GM18870 (cell line): ENCODE measurements around the gene PLA2G2A.
"Not testable (repeated sequence)": the region's sequence is repeated elsewhere in the genome, so short reads cannot be mapped to it uniquely, and the experiment has no call there.

Experiments
- ATAC-seq: cut with Tn5 transposase; IDR thresholded peaks from one replicate; pipeline ENCODE4 v1.9.1; 2021; ENCODE audit warnings: moderate library complexity; ENCODE audit not compliant: unreplicated experiment

Gene PLA2G2A, protein sequence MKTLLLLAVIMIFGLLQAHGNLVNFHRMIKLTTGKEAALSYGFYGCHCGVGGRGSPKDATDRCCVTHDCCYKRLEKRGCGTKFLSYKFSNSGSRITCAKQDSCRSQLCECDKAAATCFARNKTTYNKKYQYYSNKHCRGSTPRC

DNA sequence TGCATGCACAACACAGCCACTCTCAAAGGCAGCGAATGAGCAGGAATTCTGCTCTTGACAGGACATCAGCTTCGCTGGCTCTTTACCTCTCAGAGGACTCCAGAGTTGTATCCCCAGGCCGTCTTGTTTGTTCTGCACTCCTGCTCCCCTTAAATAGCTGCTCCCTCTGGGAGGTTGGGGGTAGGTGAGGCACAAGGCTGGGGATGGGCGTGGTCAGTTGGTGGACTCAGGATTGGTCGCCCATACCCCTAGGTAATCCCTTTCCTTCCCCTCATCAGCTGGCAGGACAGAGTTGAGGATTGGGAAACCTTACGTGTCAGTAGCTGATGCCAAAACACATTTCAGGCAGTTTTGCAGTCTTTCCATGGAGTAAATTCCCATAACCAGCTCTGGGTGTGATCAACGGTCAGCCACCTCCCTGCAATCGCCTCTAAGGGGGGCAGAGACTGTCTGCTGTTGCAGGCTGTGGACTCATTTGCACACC lies at the start of gene PLA2G2A:
Gene PLA2G2A, minus strand, starts transcription at position 125 of the 484 bp plus-strand sequence. CDS start 845 bp downstream, outside the sequence.
- no peak for ATAC-seq

DNA sequence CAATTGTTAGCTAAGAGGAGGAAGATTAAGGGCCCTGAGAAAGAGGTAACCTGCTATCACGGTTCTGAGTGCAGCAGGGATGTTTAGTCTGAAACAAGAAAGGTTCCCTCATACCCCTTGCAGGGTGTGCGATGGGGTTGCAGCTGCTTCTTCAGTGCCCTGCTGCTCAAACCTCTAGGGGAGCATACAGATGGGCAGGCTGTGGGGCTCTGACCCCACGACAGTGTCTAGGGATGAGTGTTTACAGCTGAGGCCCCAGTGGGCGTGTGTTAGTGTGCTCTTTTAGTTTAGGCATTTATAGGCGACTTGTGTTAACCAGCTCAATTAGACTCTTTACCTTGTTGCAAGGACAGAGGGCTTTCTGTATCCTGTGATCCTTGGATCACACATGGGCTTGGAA lies 49.3 kb upstream of the PLA2G2A start:
- ATAC-seq = no peak

DNA sequence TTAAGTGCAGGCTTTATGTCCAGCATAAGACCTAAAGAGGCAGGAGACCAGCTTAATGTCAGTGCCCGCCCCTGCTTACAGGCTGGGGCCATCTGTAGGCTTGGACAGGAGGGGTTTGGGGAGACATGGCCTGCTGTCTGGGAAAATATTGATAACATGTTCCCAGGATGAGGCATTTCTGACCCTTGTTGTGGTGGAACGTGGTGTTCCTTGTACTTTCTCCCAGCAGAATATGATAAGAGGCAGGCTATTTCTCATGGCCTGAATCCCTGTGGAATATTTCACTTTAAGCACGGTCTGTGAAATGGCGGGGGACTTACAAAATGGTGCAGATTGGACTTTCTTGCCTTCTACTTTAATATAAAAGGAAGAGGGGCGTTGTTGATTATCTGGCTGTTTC lies 48.7 kb upstream of the PLA2G2A start:
- ATAC-seq = no peak

DNA sequence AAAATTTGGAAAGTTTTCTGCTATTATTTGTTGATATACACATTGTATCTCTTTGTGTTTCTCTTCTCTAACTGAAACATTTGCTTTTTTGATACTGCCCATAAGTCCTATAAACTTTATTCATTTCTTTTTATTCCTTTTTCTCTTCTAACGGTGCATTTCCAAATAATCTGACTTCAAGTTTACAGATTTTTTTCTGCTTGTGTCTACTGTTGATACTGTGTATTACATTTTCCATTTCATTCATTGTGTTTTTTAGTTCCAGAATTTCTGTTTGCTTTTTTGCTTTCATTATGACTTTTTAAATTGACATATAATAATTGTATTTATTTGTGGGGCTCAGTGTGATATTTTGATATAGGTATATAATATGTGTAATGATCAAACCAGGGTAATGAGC lies 38.3 kb upstream of the PLA2G2A start:
- no peak for ATAC-seq

DNA sequence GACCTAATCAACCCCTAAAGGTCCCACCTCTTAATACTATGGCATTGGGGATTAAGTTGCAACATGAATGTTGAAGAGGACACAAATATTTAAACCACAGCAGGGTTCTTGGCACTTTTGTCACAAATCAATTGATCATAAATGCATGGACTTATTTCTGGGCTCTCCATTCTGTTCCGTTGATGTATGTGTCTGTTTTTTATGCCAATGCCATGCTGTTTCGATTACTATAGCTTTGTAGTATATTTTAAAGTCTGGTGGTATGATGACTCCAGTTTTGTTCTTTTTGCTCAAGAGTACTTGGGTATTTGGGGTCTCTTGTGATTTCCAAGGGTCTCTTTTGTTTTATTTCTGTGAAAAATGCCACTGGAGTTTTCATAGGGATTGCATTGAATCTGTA lies 34.7 kb upstream of the PLA2G2A start:
- ATAC-seq = no peak

DNA sequence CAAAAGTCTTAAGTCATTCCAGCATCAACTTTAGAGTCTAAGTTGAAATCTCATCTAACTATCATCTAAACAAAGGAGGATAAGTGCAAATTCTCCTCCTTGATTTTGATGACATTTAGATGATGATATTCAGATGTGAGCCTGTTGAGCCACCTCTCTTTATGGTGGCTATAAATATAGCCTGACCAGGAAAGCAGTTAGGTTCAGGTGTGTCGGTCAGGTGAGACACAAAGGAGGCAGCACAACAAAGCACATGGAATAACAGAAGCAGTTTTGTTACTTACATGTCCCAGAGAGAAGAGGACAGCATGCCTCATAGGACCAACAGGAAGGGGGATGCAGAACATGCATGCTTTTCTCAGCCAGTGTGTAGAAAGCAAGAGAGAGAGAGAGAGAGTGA lies 30.6 kb upstream of the PLA2G2A start:
- ATAC-seq = no peak

DNA sequence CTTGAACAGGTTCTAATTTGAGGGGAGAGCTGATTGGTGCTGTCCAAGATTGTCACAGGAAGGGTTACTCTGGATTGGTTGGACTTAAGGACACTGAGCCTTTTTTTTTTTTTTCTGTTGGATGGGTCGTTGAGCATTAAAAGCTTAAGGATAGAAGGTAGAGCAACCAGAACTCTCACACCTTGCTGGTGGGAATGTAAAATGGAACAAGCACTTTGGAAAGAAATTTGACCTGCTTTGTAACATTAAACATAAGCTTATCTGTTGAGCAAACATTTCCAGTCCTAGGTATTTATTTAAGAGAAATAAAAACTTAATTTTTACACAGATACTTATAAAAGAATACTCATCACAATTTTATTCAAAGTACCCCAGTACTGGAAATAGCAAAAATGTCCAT lies 29.8 kb upstream of the PLA2G2A start:
- ATAC-seq = no peak

DNA sequence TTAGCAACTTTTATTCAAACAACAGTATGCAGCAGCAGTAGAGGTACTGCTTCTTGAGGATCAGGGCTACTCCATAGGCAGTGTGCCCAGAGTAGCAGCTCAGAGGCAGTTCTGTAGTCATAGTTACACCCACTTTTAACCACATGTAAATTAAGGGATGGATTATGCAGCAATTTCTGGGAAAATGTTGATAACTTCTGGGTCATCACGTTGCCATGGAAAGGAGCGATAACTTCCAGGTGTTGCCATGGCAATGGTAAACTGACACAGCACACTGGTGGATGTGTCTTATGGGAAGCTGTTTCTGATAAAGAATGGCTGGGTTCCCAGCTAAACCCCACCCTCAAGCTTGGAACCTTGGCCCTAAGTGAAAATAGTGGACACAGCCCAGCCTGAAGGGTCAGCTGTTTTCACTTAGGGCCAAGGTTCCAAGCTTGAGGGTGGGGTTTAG lies 29.0 kb upstream of the PLA2G2A start:
- ATAC-seq = no peak

DNA sequence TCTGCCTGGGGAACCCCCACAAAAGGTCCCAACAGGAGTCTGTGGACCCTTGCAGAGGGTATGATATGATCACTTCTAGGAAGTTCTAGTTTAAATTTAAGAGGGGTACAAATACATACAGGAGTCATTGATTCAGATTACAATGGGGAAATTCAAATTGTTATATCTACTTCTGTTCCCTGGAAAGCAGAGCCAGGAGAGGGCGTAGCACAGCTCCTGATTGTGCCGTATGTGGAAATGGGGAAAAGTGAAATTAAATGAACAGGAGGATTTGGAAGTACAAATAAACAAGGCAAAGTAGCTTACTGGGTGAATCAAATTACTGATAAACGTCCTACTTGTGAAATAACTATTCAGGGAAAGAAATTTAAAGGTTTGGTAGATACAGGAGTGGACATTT lies 19.4 kb upstream of the PLA2G2A start:
- not testable (repeated sequence) for ATAC-seq

DNA sequence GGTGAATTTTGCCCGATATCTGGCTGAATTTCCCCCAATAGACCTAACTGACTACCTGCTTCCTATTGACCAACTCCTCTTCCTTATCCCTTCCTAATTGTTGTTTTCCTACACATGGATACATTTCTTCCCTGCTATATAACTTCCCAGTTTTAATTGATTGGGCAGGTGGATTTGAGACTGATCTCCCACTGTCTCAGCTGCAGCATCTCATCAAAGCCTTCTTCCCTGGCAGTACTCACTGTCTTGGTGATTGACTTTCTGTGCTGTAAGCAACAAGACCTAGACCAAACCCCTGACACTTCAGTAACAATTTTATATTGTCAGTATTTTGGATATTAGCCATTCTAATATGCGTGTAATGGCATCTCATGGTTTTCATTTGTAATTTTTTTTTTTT lies 11.3 kb upstream of the PLA2G2A start:
- ATAC-seq = no peak

DNA sequence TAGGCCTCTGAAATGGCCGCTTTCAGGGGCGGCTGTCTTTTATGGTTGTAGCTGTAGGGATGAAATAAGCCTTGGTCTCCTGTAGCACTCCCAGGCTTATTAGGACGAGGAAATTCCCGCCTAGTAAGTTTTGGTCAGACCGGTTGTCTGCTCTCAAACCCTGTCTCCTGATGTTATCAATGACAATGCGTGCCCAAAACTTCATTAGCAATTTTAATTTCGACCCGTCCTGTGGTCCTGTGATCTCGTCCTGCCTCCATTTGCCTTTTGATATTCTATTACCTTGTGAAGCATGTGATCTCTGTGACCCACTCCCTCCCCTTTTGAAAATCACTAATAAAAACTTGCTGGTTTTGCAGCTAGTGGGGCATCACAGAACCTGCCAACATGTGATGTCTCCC lies 10.8 kb upstream of the PLA2G2A start:
- ATAC-seq = not testable (repeated sequence)

DNA sequence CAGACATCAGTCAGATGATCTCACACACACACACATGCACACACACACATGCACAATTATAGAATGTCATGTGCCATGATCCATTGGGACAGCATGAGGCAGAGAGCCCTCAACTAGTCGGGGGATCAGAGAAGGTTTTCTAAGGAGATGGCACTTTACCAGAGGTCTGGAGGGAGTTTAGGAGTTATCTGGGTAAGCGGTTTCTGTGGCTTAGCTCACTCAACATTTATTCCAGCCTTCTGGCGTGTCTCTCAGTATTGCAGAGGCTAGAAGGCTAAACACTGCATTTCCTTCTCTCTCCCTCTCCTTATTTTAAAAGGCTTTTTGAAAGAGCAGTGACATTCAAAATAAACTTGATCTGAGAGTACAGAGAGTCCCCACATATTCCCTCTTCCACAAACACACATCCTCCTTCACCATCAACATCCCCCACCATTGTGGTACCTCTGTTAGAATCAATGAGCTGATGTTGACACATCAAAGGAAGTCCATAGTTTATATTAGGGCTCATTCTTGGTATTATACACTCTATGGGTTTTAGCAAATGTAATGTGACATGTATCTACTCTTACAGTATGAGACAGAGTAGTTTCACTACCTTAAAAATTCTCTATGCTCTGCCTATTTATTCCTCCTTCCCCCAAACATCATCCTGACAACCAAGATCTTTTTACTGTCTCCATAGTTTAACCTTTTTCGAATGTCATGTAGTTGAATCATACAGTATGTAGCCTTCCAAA lies 9.0 kb upstream of the PLA2G2A start:
- ATAC-seq = no peak

DNA sequence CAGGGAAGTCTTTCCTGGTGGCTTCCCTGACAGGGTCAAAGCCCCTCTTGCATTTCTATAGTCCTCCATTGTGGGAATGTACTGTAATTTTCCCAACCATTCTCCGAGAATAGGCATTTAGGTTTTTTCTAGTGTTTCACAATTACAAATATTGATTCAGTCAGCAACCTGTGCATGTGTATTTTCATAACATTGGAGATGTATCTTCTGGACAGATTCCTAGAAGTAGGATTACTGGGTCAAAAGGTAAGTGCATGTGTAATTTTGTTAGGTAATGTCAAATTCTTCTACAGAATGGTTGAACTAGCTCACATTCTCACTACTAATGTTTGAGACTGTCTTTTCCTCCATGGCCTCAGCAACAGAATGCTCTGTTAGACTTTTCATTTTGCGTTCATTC lies 8.3 kb upstream of the PLA2G2A start:
- ATAC-seq = no peak

DNA sequence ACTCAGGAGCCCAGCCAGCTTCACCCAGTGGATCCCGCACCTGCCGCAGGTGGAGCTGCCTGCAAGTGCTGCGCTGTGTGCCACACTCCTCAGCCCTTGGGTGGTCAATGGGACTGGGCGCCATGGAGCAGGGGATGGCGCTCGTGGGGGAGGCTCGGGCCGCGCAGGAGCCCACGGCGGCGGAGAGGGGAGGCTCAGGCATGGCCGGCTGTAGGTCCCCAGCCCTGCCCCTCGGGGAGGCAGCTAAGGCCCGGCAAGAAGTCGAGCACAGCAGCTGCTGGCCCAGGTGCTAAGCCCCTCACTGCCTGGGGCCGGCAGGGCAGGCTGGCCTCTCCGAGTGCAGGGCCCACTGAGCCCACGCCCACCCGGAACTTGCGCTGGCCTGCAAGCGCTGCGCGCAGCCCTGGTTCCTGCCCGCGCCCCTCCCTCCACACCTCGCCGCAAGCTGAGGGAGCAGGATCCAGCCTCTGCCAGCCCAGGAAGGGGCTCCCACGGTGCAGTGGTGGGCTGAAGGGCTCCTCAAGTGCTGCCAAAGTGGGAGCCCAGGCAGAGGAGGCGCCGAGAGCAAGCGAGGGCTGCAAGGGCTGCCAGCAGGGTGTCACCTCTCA lies 5.1 kb upstream of the PLA2G2A start:
- not testable (repeated sequence) for ATAC-seq

DNA sequence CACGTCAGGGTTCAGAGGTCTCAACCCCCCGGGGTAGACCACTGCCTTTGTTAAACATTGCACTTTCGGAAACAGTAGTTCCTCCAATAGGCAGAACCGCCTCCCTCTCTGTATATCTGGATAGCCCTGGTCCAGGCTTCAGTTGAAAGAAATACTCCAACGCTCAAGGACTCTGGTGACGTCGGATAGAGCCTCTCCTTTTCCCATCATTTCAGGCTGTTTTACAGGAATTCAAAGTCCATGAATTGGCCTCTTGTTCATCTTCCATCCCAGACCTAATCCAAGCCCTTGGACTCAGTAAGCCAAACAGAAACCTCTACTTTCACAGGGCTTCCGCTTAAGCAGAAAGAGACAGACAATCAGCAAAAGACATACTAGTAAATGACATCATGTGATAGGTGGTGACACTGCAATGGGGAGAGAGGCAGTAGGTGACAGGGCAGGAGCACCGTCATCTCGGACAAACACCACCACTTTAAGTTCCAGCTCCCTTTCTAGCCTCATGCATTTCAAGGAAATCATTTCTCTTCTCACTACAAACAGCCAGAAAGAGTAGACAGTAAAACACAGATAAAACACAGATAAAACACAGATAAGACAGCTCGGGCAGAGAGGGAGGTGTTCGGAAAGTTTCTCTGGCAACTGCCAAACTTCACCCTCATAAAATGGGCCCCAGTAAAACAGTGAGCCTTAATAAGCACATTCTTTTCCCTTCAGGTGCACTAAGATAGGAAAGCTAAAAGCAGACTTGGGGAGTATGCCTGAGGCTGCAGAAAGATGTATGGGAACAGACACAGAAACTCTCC lies 2.3 kb upstream of the PLA2G2A start:
- no peak for ATAC-seq

DNA sequence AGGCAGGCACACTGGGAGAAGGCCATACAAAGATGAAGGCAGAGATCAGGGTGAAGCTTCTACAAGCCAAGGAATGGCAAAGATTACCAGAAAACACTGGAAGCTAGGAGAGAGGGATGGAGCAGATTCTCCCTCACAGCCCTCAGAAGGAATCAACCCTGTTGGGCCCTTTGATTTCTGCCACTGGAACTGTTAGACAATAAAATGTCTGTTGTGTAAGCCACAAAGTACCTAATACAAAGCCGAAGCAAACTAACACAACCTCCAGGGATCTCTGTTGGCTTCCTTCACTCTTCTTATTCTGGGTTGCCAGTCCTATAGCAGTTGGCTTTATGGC lies 1.7 kb upstream of the PLA2G2A start:
- no peak for ATAC-seq

DNA sequence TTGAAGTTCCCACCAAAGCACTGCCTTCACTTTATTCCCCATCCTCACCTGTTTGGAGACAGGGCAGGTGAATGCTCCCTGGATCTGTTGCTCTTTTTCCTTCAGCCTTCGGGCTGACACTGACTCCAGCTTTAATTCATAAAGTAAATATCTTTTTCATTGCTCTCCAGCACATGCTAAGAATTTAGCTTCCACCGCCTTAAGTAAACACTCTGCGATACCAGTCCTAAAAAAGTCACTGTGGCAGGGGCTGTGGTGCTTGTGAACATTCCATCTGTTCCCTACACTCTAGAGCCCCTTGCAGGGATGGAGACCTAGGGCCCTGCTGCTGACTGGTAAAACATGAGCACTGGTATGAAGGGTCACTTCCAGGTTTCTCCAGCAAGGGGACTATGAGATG lies 896 bp upstream of the PLA2G2A start:
- no peak for ATAC-seq

DNA sequence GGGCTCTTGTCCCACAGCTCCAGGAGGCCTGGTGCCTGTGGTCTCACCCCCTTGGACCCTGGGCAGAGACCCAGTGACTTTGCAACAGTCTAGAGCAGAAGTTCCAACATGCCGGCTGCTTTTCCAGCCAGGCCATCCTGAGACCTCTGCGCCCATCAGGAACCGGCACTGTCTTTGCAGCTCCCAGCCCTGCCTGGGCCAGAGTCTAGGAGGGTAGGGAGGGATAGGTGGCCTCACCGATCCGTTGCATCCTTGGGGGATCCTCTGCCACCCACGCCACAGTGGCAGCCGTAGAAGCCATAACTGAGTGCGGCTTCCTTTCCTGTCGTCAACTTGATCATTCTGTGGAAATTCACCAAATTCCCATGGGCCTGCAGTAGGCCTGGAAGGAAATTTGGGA lies 1.3 kb downstream of the PLA2G2A start:
- no peak for ATAC-seq

DNA sequence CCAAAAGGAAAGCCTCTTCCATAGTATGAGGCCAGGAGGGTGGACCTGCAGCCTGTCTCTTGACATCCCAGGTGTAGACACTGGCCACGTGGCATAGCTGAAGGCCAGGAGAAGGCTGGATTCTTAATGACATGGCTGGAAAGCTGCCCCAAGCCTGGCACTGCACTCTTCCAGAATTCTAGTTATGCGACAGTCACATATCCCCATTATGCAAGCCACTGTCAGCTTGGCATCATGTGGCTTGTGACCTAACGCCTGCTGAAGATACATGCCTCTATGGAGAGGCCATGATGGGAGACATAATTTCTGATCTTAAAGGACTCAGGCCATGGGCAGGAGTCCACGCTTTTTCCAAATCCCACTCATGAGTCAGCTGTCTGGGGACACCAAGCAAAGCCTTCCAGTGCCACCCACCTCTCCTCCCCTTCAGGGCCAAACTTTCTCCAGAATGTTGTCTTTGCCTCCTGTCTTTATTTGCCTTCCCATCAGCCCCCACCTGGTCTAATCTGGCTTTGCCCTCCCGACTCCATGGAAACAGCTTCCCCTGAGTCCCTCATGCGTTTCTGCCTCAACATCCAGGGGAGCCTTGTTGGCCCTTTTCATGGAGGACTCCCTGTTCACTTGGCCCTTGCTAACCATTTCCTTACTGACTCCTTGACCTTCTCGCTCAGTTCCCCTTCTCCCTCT lies 3.0 kb downstream of the PLA2G2A start:
- ATAC-seq = no peak

DNA sequence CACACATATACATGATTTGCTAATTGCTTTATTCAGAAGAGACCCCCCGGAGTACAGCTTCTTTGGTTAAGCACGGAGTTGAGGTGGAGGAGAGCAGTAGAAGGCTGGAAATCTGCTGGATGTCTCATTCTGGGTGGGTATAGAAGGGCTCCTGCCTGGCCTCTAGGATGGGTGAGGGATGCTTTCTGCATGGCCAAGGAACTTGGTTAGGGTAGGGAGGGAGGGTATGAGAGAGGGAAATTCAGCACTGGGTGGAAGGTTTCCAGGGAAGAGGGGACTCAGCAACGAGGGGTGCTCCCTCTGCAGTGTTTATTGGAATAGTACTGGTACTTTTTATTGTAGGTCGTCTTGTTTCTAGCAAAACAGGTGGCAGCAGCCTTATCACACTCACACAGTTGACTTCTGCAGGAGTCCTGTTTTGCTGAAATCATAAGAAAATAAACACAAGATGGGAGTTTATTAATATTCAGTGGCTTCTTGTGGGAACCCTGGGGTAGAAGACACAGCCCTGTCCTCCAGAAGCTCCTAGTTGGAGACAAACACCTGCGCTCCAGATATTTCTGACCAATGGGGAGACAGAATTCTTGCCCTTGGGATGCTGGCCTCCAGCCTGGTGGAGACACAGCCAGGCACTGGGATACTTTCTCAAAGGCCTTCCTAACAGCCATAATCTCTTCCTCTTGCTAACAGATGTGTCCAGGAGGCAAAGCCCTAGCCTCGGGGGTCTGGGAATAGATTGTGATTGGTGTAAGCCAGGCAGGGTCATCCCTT lies 3.8 kb downstream of the PLA2G2A start:
- no peak for ATAC-seq
